ENCODE measurements around the gene RTN4R.

Gene RTN4R

GRCh38 chr22:20239676-20240446 is 28.3 kb downstream of the RTN4R start:
- peak; percentile 30 for DNase-seq

DNA sequence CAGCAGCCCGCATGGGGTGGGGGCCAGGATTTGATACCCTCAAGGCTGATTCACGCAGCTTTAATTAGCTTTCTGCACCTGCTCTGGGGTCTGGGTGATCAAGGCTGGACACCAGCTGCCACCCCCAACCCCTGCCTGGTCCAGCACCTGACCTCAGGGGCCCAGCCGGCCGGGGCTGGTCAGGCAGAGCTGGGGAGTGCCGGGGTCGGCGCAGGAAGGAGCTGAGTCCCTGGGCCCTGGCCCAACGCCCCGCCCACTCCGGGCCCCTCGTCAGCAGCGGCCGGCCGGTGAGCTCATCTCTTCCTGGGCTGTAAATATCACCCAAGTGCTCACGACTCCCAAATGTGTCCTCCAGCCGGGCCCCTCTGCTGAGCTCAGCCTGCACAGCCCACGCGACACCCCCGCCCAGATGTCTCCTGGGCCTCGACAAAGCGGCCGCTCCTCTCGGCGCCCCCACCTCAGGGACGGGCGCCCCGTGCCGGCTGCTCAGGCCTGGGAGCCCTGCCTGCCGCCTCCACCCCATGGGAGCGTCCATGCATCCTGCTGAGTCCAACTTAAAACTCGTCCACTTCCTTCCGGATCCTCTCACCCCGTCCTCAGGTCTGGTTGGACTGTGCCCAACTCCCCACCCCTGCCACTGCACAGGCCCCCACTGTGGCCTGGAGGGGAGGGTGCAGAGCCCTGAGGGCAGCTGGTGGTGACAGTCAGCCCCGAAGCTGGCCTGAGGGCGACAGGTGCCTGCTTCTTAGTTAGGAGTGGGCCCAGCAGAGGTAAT is 29.0 kb downstream of the RTN4R start:
- peak; percentile 58 for DNase-seq

GRCh38 chr22:20238536-20238900 is 29.6 kb downstream of the RTN4R start:
- DNase-seq, result peak; percentile 92

GRCh38 chr22:20237480-20238440 is 30.4 kb downstream of the RTN4R start:
- no peak for DNase-seq

- DNase-seq, result no peak
Observed at GRCh38 chr22:20236052-20236717, 31.9 kb downstream of the RTN4R start.

GRCh38 chr22:20235389-20235991 is 32.6 kb downstream of the RTN4R start:
- no peak for DNase-seq

DNA sequence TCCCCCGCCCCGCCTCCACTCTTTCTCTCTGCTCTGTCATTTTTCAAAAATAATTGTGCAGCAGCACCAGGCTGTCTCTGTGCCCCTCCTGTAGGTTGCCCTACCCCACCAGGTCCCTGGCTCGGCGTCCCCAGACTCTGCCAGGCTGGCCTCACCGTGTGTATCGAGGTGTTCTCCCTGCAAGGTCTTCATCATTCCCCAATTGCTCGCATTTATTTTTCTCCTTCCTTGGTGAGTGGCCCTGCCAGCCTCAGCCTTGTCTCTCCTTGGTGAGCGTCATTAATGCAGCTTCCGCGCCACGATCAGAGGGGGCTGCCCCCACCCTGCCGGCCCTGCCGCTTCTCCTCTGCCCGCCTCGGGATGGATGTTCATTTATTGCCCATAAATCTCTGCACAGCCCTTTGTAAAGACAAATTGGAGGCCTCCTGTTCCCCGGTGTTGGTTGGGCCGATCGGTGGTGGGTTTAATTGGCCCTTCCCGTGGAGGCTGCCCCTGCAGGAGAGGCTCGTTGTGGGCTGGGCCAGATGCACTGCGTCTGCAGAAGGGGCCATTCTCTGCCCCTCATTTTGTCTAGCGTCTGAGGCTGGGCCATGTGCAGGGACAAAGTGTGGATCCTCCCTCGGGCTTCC is 33.2 kb downstream of the RTN4R start:
- DNase-seq, result no peak

GRCh38 chr22:20234314-20234682 is 33.8 kb downstream of the RTN4R start:
- no peak for DNase-seq

- DNase-seq, result no peak
Observed at GRCh38 chr22:20233351-20234313, 34.5 kb downstream of the RTN4R start.

- DNase-seq, result no peak
Observed at GRCh38 chr22:20232781-20233180, 35.3 kb downstream of the RTN4R start.

DNA sequence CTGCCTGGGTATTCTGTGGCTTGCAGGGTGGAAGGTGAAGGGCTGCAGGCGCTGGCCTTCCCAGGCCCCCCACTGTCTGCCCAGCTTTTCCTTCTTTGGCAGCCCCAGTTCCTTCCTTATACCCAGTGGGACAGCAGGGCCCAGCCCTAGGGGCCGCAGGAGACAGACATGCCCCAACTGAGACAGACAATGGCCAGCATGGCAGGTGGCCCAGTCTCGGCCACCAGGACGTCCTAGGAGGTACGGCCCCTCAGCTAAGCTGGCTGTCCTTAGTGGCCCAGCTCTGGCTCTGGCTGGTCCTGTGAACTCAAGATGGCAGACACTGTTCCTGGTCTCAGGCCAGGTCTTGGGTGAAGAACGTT is 35.9 kb downstream of the RTN4R start:
- DNase-seq, result no peak

DNA sequence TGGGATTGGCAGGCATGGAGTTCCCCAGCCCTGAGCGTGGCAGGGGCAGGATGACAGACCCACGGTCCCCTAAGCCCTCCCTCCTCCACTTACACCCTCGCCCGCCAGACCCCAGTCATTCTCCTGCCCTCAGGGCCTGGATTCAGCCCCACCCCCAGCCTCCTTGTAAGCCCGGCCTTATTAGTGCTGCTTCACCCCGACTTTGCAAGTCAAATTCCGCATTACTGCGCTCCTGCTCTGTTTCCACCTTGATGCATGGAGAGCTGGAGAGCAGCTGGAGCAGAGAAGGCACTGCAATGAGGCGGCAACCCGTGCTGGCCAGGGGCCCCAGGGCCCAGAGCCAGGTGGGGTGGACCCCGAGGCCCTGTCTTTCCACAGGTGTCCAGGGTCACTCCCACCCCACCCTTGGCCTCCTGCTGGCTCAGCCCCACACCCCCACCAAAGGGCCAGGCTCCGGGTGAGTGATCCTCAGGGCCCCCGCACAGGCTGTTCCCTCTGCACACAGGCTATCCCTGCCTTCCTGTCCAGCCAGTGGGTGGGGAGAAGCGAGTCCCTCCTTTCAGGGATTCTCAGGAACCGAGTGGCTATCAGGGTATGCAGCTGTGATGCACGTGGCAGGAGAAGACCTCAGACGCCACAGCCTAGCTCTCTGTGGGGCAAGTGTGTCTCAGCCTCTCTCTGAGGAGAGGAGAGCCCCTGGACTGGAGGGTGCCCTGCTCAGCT is 36.4 kb downstream of the RTN4R start:
- no peak for DNase-seq

GRCh38 chr22:20230777-20231420 is 37.2 kb downstream of the RTN4R start:
- no peak for DNase-seq

GRCh38 chr22:20229916-20230775 is 38.0 kb downstream of the RTN4R start:
- DNase-seq, result no peak

- DNase-seq, result no peak
Observed at GRCh38 chr22:20228939-20229272, 39.2 kb downstream of the RTN4R start.

DNA sequence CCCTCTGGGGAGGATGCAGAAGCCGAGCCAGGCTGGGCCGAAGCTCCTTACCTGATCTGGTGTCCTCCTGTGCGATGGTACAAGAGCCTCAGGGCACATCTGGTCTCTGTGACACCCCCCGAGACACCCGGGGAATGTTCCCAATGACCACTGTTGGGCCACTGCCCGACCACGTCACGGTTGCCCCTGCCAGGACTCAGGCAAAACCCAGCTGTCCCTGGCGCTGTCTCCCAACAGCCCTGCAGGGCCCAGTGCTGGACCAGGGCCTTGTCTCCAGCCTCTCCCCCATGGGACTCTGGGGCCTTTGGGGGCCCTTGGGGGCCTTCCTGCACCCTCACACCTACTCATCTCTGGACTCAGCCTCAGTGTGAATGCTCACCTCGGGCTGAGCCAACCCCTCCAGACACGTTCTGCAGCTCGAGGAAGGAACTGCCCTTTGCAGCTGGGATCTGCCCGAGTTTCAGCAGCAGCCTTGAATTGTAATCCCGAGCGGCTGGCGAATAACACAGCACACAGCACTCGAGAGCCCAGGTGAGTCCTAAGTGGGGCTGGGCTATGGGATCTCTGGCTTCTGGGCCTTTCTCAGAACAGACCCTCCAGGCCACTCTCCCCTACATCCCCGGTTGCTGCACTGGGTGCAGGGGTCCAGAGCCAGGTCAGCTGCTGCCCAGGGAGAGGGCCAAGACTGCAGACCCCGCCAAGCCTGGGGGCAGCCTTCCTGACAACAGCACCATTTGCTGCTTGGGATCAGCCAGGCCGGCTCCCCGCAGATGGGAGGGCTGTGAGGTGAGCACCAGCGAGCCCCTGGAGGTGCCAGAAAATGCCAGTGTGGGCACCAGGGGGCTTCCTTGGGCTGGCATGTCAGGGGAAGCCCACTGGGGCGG is 39.8 kb downstream of the RTN4R start:
- DNase-seq, result no peak

- no peak for DNase-seq
Observed at GRCh38 chr22:20227363-20227762, 40.8 kb downstream of the RTN4R start.
